ENCODE measurements around the gene NUPR1. TPM values are rescaled to one million over a fixed set of nuclear protein-coding genes. Genes with fewer than 3 reads are reported as not detected.

The NUPR1 gene
- not detected for total RNA-seq
- total RNA-seq (2013) = 0.05 TPM

DNA sequence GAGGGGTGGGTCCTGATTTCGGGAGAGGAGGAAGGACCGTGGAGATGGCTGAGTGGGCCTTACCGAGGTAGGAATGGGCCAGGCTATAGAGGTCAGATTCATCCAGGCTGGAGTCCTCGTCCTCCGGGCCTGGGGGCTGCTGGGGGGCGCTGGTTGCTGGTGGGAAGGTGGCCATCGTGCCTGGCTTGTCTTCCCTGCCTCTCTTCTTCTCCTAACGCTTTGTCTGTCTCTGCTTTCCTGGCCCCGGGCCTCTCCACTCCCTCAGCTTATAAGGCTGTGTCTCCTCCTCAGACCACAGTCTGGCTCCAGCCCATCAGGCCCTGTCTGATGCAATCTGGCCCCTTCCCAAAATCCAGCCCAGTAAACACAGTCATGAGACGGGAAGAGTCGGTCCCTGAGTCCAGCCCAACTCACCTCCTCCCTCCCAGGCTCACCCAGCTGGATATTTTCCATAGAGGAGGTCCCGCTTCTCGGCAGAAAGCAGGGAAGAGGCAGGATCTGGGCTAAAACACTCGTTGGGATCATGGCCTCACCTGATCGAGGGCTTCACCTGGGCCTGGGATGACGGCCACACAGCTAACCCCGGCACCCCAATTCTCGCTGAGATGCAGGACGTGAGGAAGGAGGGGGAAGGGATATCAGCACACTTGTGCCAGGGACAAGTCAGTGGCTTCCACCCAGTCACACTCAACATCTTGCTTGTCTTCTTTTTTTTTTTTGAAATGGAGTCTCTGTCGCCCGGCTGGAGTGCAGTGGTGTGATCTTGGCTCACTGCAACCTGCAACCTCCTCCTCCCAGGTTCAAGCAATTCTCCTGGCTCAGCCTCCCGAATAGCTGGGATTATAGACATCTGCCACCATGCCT, at the start of gene NUPR1:
NUPR1 (minus strand) TSS at position 242 of the 864 bp plus-strand sequence; CDS start at position 175, 67 bp downstream.
- Mint-ChIP-seq H3K36me3 (no peaks in the 10 kb centered on the region), H3K27ac (no peak within 1 kb of the TSS), H3K27me3 (ENCODE audit: low read depth in 2 of 2) (no peaks in the 10 kb centered on the region), H3K4me1 (peaks cover 17% of the 10 kb centered on the region in 2 donors), H3K4me3 (no peak within 1 kb of the TSS), H3K9me3 (no peaks in the 10 kb centered on the region)
- no peaks in the 10 kb centered on the region for H3K27me3 ChIP-seq (ENCODE audit: control insufficient read depth, insufficient read depth, low read length)
- H3K9me3 ChIP-seq (ENCODE audit: control insufficient read depth, insufficient read depth, low read length) = no peaks in the 10 kb centered on the region
- no peak for ATAC-seq
- H3K36me3 ChIP-seq (ENCODE audit: control insufficient read depth, insufficient read depth, low read length) = no peaks in the 10 kb centered on the region
- intact Hi-C loops (cut with micrococcal nuclease) = no loop called here
- no peak for DNase-seq
- H3K4me1 ChIP-seq (ENCODE audit: control insufficient read depth, insufficient read depth, low read length) = peaks cover 14% of the 10 kb centered on the region
- no peak for TF ChIP-seq CTCF (IDR thresholded peaks at IDR 0.05)
- H3K27ac ChIP-seq (ENCODE audit: low read length) = no peak within 1 kb of the TSS
- 78% methylated on average over 20 of the region's 22 CpGs for WGBS (ENCODE audit: insufficient coverage)
- no peak within 1 kb of the TSS for H3K4me3 ChIP-seq (ENCODE audit: low read length)

- no peak overlapping the region for H3K4me3 ChIP-seq (ENCODE audit: low read length)
- H3K9me3 Mint-ChIP-seq = no peaks in the 10 kb centered on the region
- no peaks in the 10 kb centered on the region for H3K4me1 ChIP-seq (ENCODE audit: control insufficient read depth, insufficient read depth, low read length)
- peaks cover 64% of the 10 kb centered on the region for H3K36me3 ChIP-seq (ENCODE audit: control insufficient read depth, insufficient read depth, low read length)
- WGBS (ENCODE audit: insufficient coverage) = 97% methylated on average over 8 of the region's 8 CpGs
- H3K27me3 Mint-ChIP-seq (ENCODE audit: low read depth in 2 of 2) = no peaks in the 10 kb centered on the region
- TF ChIP-seq CTCF (IDR thresholded peaks at IDR 0.05) = no peak
- no peak for ATAC-seq
- intact Hi-C loops (cut with micrococcal nuclease) = no loop called here
- H3K27ac ChIP-seq (ENCODE audit: low read length) = no peak overlapping the region
- H3K4me1 Mint-ChIP-seq = peaks cover 0 to 7% of the 10 kb centered on the region in 2 donors
- no peak for DNase-seq
- H3K4me3 Mint-ChIP-seq = no peak overlapping the region
- H3K9me3 ChIP-seq (ENCODE audit: control insufficient read depth, insufficient read depth, low read length) = no peaks in the 10 kb centered on the region
- H3K27me3 ChIP-seq (ENCODE audit: control insufficient read depth, insufficient read depth, low read length) = no peaks in the 10 kb centered on the region
- H3K36me3 Mint-ChIP-seq = peaks cover 7% of the 10 kb centered on the region
- no peak overlapping the region for H3K27ac Mint-ChIP-seq
Measured at GRCh38 chr16:28587386-28587785, 48.6 kb upstream of the NUPR1 start.

GRCh38 chr16:28586466-28586865, 47.7 kb upstream of the NUPR1 start:
- H3K4me1 ChIP-seq (ENCODE audit: control insufficient read depth, insufficient read depth, low read length) = no peaks in the 10 kb centered on the region
- H3K9me3 ChIP-seq (ENCODE audit: control insufficient read depth, insufficient read depth, low read length) = no peaks in the 10 kb centered on the region
- ATAC-seq (no peak), DNase-seq (no peak)
- 97% methylated on average over 3 of the region's 3 CpGs for WGBS (ENCODE audit: insufficient coverage)
- Mint-ChIP-seq H3K9me3 (no peaks in the 10 kb centered on the region), H3K36me3 (peaks cover 7% of the 10 kb centered on the region), H3K27ac (no peak overlapping the region), H3K27me3 (ENCODE audit: low read depth in 2 of 2) (no peaks in the 10 kb centered on the region), H3K4me1 (peaks cover 0 to 7% of the 10 kb centered on the region in 2 donors), H3K4me3 (no peak overlapping the region)
- no peak overlapping the region for H3K4me3 ChIP-seq (ENCODE audit: low read length)
- H3K36me3 ChIP-seq (ENCODE audit: control insufficient read depth, insufficient read depth, low read length) = peaks cover 67% of the 10 kb centered on the region
- H3K27ac ChIP-seq (ENCODE audit: low read length) = no peak overlapping the region
- no peak for TF ChIP-seq CTCF (IDR thresholded peaks at IDR 0.05)
- H3K27me3 ChIP-seq (ENCODE audit: control insufficient read depth, insufficient read depth, low read length) = no peaks in the 10 kb centered on the region
- intact Hi-C loops (cut with micrococcal nuclease) = no loop called here
